Astrocyte (in vitro differentiated cells and primary cell): ENCODE measurements around the gene DDOST.

Experiments used
- CTCF ChIP-seq: IDR thresholded peaks from 2 replicates; pipeline ENCODE4 v1.5.1; 2011; ENCODE audit warnings: low read depth, mild to moderate bottlenecking, inconsistent platforms, low read length, moderate library complexity; ENCODE audit not compliant: insufficient read depth
- EZH2 ChIP-seq: IDR thresholded peaks from 2 replicates; pipeline ENCODE4 v1.6.1; 2012; ENCODE audit warnings: mild to moderate bottlenecking, low read length, inconsistent platforms; ENCODE audit not compliant: insufficient read depth

GRCh38 chr1:20701446-20701845 is 40.3 kb upstream of the DDOST start:
- TF ChIP-seq EZH2 (no peak), CTCF (no peak)
